ENCODE measurements around the gene ADAMTS14.

Gene ADAMTS14

GRCh38 chr10:70668454-70668970 is 3.8 kb upstream of the ADAMTS14 start:
- H3K4me1 ChIP-seq (ENCODE audit: control insufficient read depth, insufficient read depth, low read length, unreplicated experiment) = peaks cover 24% of the 10 kb centered on the region
- H2AFZ ChIP-seq (ENCODE audit: low read length, unreplicated experiment) = no peak overlapping the region
- H3K36me3 ChIP-seq (ENCODE audit: insufficient read depth, low read length) = no peaks in the 10 kb centered on the region
- no peaks in the 10 kb centered on the region for H3K79me2 ChIP-seq (ENCODE audit: control insufficient read depth, insufficient read depth, low read length, unreplicated experiment)
- no peak overlapping the region for H3K27ac ChIP-seq (ENCODE audit: low read depth, low read length)
- H3K4me3 ChIP-seq (ENCODE audit: low read depth, low read length) = no peak overlapping the region
- peaks cover 3% of the 10 kb centered on the region; the same call in 1 of the 2 replicates for H3K27me3 ChIP-seq (ENCODE audit: insufficient read depth, low read length)

- Histone ChIP-seq H2AFZ (ENCODE audit: low read length, unreplicated experiment) (no peak overlapping the region), H3K36me3 (ENCODE audit: insufficient read depth, low read length) (no peaks in the 10 kb centered on the region), H3K4me1 (ENCODE audit: control insufficient read depth, insufficient read depth, low read length, unreplicated experiment) (peaks cover 26% of the 10 kb centered on the region), H3K27ac (ENCODE audit: low read depth, low read length) (no peak overlapping the region), H3K79me2 (ENCODE audit: control insufficient read depth, insufficient read depth, low read length, unreplicated experiment) (no peaks in the 10 kb centered on the region), H3K4me3 (ENCODE audit: low read depth, low read length) (no peak overlapping the region), H3K27me3 (ENCODE audit: insufficient read depth, low read length) (peaks cover 3% of the 10 kb centered on the region; the same call in 1 of the 2 replicates)
Observed at GRCh38 chr10:70669015-70669414, 3.3 kb upstream of the ADAMTS14 start.

- Histone ChIP-seq H3K27me3 (ENCODE audit: insufficient read depth, low read length) (peaks cover 3% of the 10 kb centered on the region; the same call in 1 of the 2 replicates), H3K4me1 (ENCODE audit: control insufficient read depth, insufficient read depth, low read length, unreplicated experiment) (peaks cover 23% of the 10 kb centered on the region), H3K36me3 (ENCODE audit: insufficient read depth, low read length) (no peaks in the 10 kb centered on the region), H3K79me2 (ENCODE audit: control insufficient read depth, insufficient read depth, low read length, unreplicated experiment) (no peaks in the 10 kb centered on the region), H3K4me3 (ENCODE audit: low read depth, low read length) (no peak overlapping the region), H3K27ac (ENCODE audit: low read depth, low read length) (no peak overlapping the region), H2AFZ (ENCODE audit: low read length, unreplicated experiment) (no peak overlapping the region)
Observed at GRCh38 chr10:70669732-70670317, 2.5 kb upstream of the ADAMTS14 start.

- H2AFZ ChIP-seq (ENCODE audit: low read length, unreplicated experiment) = no peak overlapping the region
- no peaks in the 10 kb centered on the region for H3K79me2 ChIP-seq (ENCODE audit: control insufficient read depth, insufficient read depth, low read length, unreplicated experiment)
- peak overlapping the region; percentile 73 for H3K4me3 ChIP-seq (ENCODE audit: low read depth, low read length)
- no peak overlapping the region for H3K27ac ChIP-seq (ENCODE audit: low read depth, low read length)
- peaks cover 3% of the 10 kb centered on the region; the same call in 1 of the 2 replicates for H3K27me3 ChIP-seq (ENCODE audit: insufficient read depth, low read length)
- H3K36me3 ChIP-seq (ENCODE audit: insufficient read depth, low read length) = no peaks in the 10 kb centered on the region
- peaks cover 14% of the 10 kb centered on the region for H3K4me1 ChIP-seq (ENCODE audit: control insufficient read depth, insufficient read depth, low read length, unreplicated experiment)
Observed at GRCh38 chr10:70671619-70672164, 614 bp upstream of the ADAMTS14 start.

GRCh38 chr10:70673043-70673928 is 980 bp downstream of the ADAMTS14 start:
- no peak overlapping the region for H2AFZ ChIP-seq (ENCODE audit: low read length, unreplicated experiment)
- H3K36me3 ChIP-seq (ENCODE audit: insufficient read depth, low read length) = no peaks in the 10 kb centered on the region
- H3K4me3 ChIP-seq (ENCODE audit: low read depth, low read length) = peak overlapping the region; percentile 73
- H3K27ac ChIP-seq (ENCODE audit: low read depth, low read length) = no peak overlapping the region; the same call in 1 of the 2 replicates
- peaks cover 3% of the 10 kb centered on the region; the same call in 1 of the 2 replicates for H3K27me3 ChIP-seq (ENCODE audit: insufficient read depth, low read length)
- peaks cover 14% of the 10 kb centered on the region for H3K4me1 ChIP-seq (ENCODE audit: control insufficient read depth, insufficient read depth, low read length, unreplicated experiment)
- no peaks in the 10 kb centered on the region for H3K79me2 ChIP-seq (ENCODE audit: control insufficient read depth, insufficient read depth, low read length, unreplicated experiment)

- Histone ChIP-seq H3K36me3 (ENCODE audit: insufficient read depth, low read length) (no peaks in the 10 kb centered on the region), H3K27ac (ENCODE audit: low read depth, low read length) (peak overlapping the region; percentile 34; the same call in 1 of the 2 replicates), H2AFZ (ENCODE audit: low read length, unreplicated experiment) (no peak overlapping the region), H3K27me3 (ENCODE audit: insufficient read depth, low read length) (peaks cover 3% of the 10 kb centered on the region; the same call in 1 of the 2 replicates), H3K4me3 (ENCODE audit: low read depth, low read length) (no peak overlapping the region), H3K79me2 (ENCODE audit: control insufficient read depth, insufficient read depth, low read length, unreplicated experiment) (no peaks in the 10 kb centered on the region), H3K4me1 (ENCODE audit: control insufficient read depth, insufficient read depth, low read length, unreplicated experiment) (peaks cover 14% of the 10 kb centered on the region)
Observed at GRCh38 chr10:70673929-70674559, 1.7 kb downstream of the ADAMTS14 start.

- H3K4me1 ChIP-seq (ENCODE audit: control insufficient read depth, insufficient read depth, low read length, unreplicated experiment) = peaks cover 21% of the 10 kb centered on the region
- H3K79me2 ChIP-seq (ENCODE audit: control insufficient read depth, insufficient read depth, low read length, unreplicated experiment) = no peaks in the 10 kb centered on the region
- no peak overlapping the region for H3K27ac ChIP-seq (ENCODE audit: low read depth, low read length)
Observed at GRCh38 chr10:70674560-70675495, 2.5 kb downstream of the ADAMTS14 start.

GRCh38 chr10:70675496-70676161 is 3.3 kb downstream of the ADAMTS14 start:
- H3K79me2 ChIP-seq (ENCODE audit: control insufficient read depth, insufficient read depth, low read length, unreplicated experiment) = no peaks in the 10 kb centered on the region
- no peaks in the 10 kb centered on the region for H3K36me3 ChIP-seq (ENCODE audit: insufficient read depth, low read length)
- H3K4me3 ChIP-seq (ENCODE audit: low read depth, low read length) = no peak overlapping the region
- H3K27ac ChIP-seq (ENCODE audit: low read depth, low read length) = no peak overlapping the region
- H3K27me3 ChIP-seq (ENCODE audit: insufficient read depth, low read length) = peaks cover 3% of the 10 kb centered on the region; the same call in 1 of the 2 replicates
- peaks cover 21% of the 10 kb centered on the region for H3K4me1 ChIP-seq (ENCODE audit: control insufficient read depth, insufficient read depth, low read length, unreplicated experiment)
- H2AFZ ChIP-seq (ENCODE audit: low read length, unreplicated experiment) = no peak overlapping the region

More at GRCh38 chr10:70674560-70675495, 2.5 kb downstream of the ADAMTS14 start:
- Histone ChIP-seq H3K27me3 (ENCODE audit: insufficient read depth, low read length) (peaks cover 3% of the 10 kb centered on the region; the same call in 1 of the 2 replicates), H3K36me3 (ENCODE audit: insufficient read depth, low read length) (no peaks in the 10 kb centered on the region), H2AFZ (ENCODE audit: low read length, unreplicated experiment) (no peak overlapping the region), H3K4me3 (ENCODE audit: low read depth, low read length) (no peak overlapping the region)

- Histone ChIP-seq H2AFZ (ENCODE audit: low read length, unreplicated experiment) (no peak overlapping the region), H3K27me3 (ENCODE audit: insufficient read depth, low read length) (peaks cover 2% of the 10 kb centered on the region; the same call in 1 of the 2 replicates), H3K4me1 (ENCODE audit: control insufficient read depth, insufficient read depth, low read length, unreplicated experiment) (peaks cover 21% of the 10 kb centered on the region), H3K27ac (ENCODE audit: low read depth, low read length) (no peak overlapping the region), H3K36me3 (ENCODE audit: insufficient read depth, low read length) (no peaks in the 10 kb centered on the region), H3K4me3 (ENCODE audit: low read depth, low read length) (no peak overlapping the region), H3K79me2 (ENCODE audit: control insufficient read depth, insufficient read depth, low read length, unreplicated experiment) (no peaks in the 10 kb centered on the region)
Observed at GRCh38 chr10:70676511-70676910, 4.2 kb downstream of the ADAMTS14 start.

All from ACC112 (cell line).